HFF-Myc (cell line): ENCODE measurements around the gene MPST.

Source experiments
- DNase-seq: peaks from one replicate; pipeline ENCODE4 v3.0.0-alpha.2; 2011; ENCODE audit warnings: low read depth; ENCODE audit errors: extremely low read depth
- H3K4me3 ChIP-seq: replicated peaks from 2 replicates; pipeline ENCODE4 v1.5.1; 2011; ENCODE audit warnings: low read depth, mild to moderate bottlenecking, control low read depth, low read length
- TF ChIP-seq, protein P1 (sequence below): IDR thresholded peaks from 2 replicates; pipeline ENCODE4 v1.5.1; 2012; ENCODE audit warnings: mild to moderate bottlenecking, low read depth, low read length, control low read depth; ENCODE audit errors: missing control alignments

Gene MPST

GRCh38 chr22:37027556-37027955 lies 8.0 kb downstream of the MPST start:
- H3K4me3 ChIP-seq = no peak overlapping the region
- no peak for DNase-seq
- TF ChIP-seq, protein P1, sequence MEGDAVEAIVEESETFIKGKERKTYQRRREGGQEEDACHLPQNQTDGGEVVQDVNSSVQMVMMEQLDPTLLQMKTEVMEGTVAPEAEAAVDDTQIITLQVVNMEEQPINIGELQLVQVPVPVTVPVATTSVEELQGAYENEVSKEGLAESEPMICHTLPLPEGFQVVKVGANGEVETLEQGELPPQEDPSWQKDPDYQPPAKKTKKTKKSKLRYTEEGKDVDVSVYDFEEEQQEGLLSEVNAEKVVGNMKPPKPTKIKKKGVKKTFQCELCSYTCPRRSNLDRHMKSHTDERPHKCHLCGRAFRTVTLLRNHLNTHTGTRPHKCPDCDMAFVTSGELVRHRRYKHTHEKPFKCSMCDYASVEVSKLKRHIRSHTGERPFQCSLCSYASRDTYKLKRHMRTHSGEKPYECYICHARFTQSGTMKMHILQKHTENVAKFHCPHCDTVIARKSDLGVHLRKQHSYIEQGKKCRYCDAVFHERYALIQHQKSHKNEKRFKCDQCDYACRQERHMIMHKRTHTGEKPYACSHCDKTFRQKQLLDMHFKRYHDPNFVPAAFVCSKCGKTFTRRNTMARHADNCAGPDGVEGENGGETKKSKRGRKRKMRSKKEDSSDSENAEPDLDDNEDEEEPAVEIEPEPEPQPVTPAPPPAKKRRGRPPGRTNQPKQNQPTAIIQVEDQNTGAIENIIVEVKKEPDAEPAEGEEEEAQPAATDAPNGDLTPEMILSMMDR = no peak

- no peak for DNase-seq
Observed at GRCh38 chr22:37028692-37029674, 9.4 kb downstream of the MPST start.

DNA sequence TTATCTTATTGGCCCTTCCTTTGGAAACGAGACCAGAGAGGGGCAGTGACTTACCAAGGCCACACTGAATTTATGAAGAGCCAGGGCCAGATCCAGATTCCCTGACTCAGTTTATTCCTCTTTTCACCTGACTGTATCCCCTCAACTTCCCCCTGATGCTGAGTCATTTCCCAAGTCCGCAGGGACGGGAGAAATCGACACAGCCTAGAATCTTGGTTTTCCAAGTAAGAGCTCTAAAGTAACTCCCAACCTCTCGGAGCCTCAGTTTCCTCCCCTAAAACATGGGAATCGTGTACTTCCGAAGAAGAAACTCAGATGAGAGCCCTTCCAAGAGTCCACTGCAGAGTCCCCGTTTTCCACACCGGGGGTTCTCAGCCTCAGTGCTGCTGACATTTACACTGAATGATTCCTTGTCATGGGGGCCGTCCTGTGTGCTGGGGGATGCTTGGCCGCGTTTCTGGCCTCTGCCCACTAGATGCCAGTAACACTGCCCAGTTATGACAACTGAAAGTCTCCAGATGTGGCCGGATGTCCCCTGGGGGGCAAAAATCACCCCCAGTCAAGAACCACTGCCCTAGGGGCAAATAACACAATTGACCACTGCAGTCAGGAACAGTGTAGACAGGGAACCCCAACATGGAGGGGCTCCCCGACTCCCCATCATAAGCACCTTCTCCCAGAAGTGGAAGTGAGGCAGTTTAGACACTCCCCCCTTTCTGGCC lies 11.2 kb downstream of the MPST start:
- H3K4me3 ChIP-seq = no peak overlapping the region
- TF ChIP-seq, protein P1 = no peak
- no peak for DNase-seq

More at GRCh38 chr22:37028692-37029674, 9.4 kb downstream of the MPST start:
- H3K4me3 ChIP-seq = no peak overlapping the region
- TF ChIP-seq, protein P1 = no peak

DNA sequence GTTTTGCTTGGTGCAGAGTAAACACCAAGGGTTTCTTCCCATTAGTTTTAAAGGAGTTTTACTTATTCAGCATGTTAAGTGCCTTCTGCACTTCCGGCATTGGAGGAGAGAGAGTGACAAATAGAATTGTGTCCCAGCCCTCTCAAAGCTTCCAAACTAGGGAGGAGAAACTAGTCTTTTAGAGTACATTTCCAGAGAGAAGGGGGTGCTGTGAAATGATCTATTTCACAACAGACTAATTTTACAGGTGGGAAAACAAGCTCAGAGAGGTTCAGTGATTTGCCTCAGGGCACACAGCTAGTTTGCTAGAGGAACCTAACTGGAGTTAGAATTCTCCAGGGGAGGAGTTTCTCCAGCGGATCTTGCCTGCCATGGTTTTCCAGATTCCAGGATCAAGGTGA lies 12.6 kb downstream of the MPST start:
- DNase-seq = no peak
- TF ChIP-seq, protein P1 = no peak
- no peak overlapping the region for H3K4me3 ChIP-seq

GRCh38 chr22:37032535-37033460 lies 13.3 kb downstream of the MPST start:
- no peak for DNase-seq
- TF ChIP-seq, protein P1 = no peak
- no peak overlapping the region for H3K4me3 ChIP-seq
